Activated CD4-positive, alpha-beta T cell treated with anti-CD3 and anti-CD28 coated beads, Interleukin-2, amount 50 U/mL, for 16 hours (primary cell): Measurements from ENCODE around the gene CCDC178.

Experiments used
- DNase-seq: peaks from one replicate; pipeline ENCODE4 v3.0.0-alpha.2; 2020

Gene CCDC178

DNA sequence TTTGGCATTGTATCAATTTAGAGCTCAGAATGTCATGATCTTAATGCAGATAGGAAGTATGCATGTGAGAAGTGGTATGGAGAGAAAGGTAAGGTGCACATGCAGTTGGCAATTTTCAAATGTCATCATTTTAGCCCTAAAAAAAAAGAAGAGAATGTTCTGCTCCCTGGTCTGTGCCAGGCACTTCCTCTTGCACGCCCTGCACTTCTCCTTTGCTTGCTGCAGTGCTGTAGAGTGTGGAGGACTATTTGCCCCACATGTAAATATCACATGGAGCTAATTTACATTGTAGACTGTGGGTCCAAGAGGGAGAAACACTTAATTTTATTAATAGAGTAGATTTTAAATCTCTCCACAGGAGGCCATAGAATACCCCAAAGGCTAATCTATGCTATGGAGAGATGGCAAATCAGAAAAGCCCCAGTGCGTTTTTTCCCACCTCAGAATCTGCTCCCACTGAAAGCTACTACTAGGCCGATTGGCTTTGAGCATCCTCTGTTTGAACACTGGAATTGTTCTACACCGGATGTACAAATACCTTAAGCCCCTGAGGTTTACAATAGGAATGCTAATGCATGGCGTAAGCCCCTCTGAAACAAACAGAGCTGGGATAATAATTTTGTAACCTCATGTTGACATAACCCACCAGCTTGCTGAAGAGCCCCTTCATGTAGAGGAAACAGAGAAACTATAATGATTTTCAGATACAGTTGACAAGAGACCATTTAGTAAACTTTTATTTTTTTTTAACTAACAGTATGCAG, 530.5 kb downstream of the CCDC178 start:
- no peak for DNase-seq

DNA sequence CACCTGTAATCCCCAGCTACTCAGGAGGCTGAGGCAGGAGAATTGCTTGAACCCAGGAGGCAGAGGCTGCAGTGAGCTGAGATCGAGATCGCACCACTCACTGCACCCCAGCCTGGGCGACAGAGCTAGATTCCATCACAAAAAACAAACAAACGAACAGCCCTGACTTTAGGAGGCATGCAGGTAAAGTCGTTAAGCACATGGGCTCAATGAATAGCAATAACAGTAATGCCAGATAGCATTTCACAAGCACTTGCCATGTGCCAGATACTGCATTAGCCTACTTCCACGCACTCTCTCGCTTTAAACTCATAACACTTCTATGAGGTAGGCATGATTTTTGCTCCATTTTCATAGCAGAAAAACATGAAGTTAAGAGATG, 532.1 kb downstream of the CCDC178 start:
- no peak for DNase-seq

DNA sequence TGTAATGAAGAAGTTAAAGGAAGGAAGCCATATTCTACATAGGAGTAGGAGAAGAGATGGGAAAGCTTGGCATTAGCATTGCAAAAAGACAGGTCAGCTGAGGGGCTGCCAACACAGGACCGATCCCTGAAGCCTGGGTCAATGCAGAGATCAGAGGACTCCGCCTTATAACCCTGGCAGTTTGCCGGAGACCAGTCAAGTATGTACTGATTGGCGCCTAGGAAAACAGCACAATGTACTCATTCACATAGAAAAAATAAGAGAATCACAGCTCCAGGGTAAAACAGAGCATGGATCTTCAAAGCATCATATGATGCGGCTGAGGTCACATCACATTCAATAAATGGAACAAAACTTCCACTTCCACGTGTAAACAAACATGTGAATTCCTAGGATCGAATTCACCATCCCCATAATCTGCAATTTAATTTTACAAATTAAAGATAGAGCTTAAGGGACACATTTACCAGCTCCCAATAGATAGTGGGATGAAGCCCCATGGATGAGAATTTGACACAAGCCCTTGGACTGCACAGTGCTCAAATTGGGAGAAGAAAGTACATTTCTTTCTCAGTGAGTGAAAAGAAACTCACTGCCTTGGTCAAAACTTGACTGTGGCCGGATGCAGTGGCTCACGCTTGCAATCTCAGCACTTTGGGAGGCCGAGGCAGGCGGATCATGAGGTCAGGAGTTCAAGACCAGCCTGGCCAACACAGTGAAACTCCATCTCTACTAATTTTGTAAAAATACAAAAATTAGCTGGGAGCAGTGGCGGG, 532.7 kb downstream of the CCDC178 start:
- DNase-seq: no peak

- DNase-seq: no peak
Measured at GRCh38 chr18:32907311-32907585, 533.3 kb downstream of the CCDC178 start.

DNA sequence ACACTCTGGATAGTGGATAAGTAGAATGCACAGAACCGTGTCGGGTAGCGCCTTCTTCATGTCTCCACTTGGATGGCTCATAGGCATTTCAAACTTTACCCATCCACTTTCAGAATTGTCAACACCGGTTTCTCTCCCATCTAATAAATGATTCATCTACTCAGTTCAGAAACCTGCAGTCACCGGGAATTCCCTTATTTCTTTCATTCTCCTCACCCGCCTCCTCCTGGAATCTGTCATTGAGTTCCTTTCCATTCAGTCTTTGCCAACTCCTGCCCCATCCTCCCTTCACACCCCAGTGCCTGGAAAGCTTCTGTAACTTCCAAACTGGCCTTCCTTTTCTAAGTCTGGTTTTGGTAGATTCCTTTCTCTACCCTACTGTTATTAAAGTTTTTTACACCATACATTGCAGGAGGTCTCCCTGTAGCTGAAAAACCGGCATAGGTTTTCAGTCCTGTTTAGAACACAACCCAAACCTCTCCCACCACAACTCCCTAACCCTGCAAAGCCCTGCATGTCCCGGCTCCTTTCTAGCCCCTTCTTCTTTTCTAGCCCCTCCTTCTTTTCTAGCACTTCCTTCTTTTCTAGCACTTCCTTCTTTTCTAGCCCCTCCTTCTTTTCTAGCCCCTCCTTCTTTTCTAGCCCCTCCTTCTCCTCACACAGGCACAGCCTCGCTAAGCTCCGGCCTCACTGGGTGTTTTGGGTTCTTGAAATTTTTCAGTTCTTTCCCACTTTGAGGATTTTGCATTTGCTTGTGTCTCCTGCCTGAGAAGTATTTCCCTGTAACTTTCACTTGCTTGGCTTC, 533.8 kb downstream of the CCDC178 start:
- DNase-seq: no peak

DNA sequence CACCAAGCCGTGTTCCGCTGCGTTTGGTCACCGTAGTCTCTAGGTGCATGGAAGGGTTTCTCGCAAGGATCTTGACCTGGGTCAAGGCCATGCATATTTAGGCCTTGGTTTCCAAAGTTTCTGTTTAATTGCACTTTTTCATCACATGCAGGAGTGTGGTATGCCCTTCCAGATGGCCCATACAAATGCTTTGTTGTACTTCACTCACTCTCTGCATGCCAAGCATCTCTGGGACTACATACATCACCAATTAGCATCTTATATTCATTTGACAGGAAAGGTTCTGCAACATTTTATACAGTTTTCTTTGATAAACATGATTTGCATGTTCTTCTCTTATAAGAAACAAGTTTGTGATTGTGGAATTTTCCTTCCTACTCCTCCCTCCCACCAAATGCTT, 534.9 kb downstream of the CCDC178 start:
- no peak for DNase-seq

GRCh38 chr18:32902568-32903330, 537.8 kb downstream of the CCDC178 start:
- DNase-seq: no peak

- no peak for DNase-seq
Measured at GRCh38 chr18:32899819-32900218, 540.7 kb downstream of the CCDC178 start.

- DNase-seq: no peak
Measured at GRCh38 chr18:32896776-32897547, 543.6 kb downstream of the CCDC178 start.

DNA sequence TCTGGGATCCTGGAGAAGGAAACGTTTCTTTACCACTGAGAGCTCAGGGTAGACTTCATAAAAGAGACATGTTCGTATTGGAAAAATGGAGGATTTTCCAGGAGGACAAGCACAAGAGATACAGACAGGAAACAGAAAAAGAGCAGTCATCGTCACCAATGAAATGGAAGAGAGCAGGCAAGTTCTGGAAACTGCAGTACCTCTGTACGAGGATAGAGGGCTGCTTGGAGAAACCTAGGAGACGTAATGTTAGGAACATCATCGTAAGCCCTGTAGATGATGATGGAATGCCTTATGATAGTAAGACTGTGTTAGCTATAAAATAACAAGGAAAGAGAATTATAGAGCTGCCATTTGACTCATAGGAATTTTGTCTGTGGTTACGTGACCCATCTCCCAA, 546.6 kb downstream of the CCDC178 start:
- DNase-seq: no peak

- DNase-seq: no peak
Measured at GRCh38 chr18:32891797-32892196, 548.7 kb downstream of the CCDC178 start.

DNA sequence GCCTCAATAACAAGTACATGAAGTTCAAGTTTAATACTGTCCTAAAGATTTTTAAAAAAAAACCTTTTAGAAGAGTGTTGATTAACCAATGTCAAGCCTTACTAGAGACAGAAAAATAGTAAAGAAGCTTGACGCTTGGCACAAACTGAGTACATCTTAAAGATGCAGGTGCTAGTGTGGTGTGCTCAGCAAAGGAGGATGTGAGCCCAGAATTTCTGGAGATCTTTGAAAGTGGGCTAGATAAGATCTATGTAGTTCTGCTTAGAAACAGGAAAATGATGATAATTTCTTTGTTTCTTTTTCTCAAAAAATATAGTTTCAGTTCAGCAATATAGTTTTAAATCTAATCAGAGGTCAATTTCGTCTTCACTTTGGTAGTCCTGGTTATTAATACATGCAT, 549.4 kb downstream of the CCDC178 start:
- DNase-seq: no peak

DNA sequence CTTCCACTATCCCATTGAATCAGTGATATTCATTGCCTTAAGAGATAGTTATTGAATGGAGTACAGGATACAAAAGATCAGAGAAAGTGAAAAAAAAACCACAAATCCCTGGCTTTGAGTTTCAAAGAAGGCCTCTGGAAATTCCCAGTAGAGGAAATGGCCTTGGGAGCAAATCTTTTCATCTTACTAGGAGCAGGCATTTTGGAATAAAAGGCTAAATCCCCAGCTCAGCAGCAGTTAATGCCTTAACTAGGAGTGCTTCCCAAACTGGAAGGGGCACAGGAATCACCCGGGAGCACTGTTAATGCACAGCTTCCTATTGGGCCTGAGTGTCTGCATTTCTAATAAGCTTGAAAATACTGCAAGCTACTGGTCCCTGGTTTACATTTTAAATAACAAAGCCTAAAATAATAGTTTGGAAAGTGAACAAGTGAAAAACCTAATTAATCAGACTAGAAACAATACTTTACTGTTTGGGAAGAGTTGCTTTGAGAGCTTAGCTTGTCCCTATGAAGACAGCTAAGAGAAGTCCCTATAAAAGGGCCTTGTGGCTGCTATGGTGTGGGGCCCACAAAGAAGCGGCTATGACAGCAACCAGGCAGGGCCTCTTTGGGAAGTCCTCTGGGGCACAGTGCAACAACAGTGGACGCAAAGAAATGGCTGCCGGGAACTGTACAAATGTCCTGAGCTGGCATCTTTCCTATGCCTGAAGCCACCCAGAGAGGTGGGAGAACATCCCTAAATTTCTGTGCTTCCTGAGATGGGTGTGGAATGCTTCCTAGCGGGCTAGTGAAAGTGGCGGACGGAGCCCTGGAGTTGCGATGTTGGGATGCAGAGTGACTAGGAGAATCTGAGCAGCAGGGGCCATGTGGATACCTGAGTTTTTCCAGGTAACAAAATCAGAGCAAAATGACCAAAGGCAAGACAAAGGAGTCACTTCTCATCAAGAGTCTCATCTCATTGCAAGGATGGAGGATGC, 550.6 kb downstream of the CCDC178 start:
- DNase-seq: no peak

GRCh38 chr18:32888306-32888705, 552.2 kb downstream of the CCDC178 start:
- no peak for DNase-seq
